Natural killer cell (primary cell): ENCODE data around the gene DPP3. TPM values are rescaled to one million over a fixed set of nuclear protein-coding genes. Genes with fewer than 3 reads are reported as not detected.

ENCODE experiments used
- ATAC-seq, 3 donors: fragments of 150-1000 bp in 2 of 3; fragments of 200-7000 bp in 1 of 3; cut with Tn5 transposase; 1 replicate in 1 of 3; 2 replicates in 2 of 3; pipeline ENCODE4 v1.10.0; 2021; ENCODE audit warnings: mild to moderate bottlenecking in 2 of 3, moderate library complexity in 2 of 3
- DNase-seq, 2 donors: peaks; one replicate each; pipeline versions ENCODE4 v3.0.0 to v3.0.0-alpha.2; 2013 to 2021; ENCODE audit warnings: mixed read lengths in 1 of 2
- H3K27ac ChIP-seq: one replicate; pipeline ENCODE4 v1.5.1; 2013; ENCODE audit warnings: mild to moderate bottlenecking, low read length
- H3K27me3 ChIP-seq: one replicate; pipeline ENCODE4 v1.6.1; 2013; ENCODE audit warnings: low read length; ENCODE audit not compliant: control insufficient read depth, insufficient read depth
- H3K36me3 ChIP-seq: one replicate; pipeline ENCODE4 v1.6.1; 2013; ENCODE audit warnings: low read length; ENCODE audit not compliant: control insufficient read depth, insufficient read depth
- H3K4me1 ChIP-seq: one replicate; pipeline ENCODE4 v1.6.1; 2013; ENCODE audit warnings: low read length; ENCODE audit not compliant: control insufficient read depth, insufficient read depth
- H3K4me3 ChIP-seq: one replicate; pipeline ENCODE4 v1.5.1; 2013; ENCODE audit warnings: low read length
- H3K9me3 ChIP-seq: one replicate; pipeline ENCODE4 v1.6.1; 2013; ENCODE audit warnings: low read length; ENCODE audit not compliant: control insufficient read depth, insufficient read depth
- H3K27ac Mint-ChIP-seq, 2 donors: one replicate each; pipeline ENCODE4 v1.8.0; 2022; ENCODE audit warnings: mild to moderate bottlenecking in 2 of 2, mixed read lengths in 2 of 2, moderate library complexity in 1 of 2
- H3K27me3 Mint-ChIP-seq, 2 donors: one replicate each; pipeline ENCODE4 v1.8.0; 2022; ENCODE audit warnings: low read depth in 2 of 2, mixed read lengths in 2 of 2
- H3K36me3 Mint-ChIP-seq: one replicate; pipeline ENCODE4 v1.8.0; 2022; ENCODE audit warnings: mixed read lengths
- H3K4me1 Mint-ChIP-seq, 2 donors: one replicate each; pipeline ENCODE4 v1.8.0; 2022; ENCODE audit warnings: mixed read lengths in 2 of 2
- H3K4me3 Mint-ChIP-seq: one replicate; pipeline ENCODE4 v1.8.0; 2022; ENCODE audit warnings: mild to moderate bottlenecking, moderate library complexity, mixed read lengths
- H3K9me3 Mint-ChIP-seq, 2 donors: one replicate each; pipeline ENCODE4 v1.8.0; 2022; ENCODE audit warnings: mixed read lengths in 2 of 2
- WGBS: methylation state at CpG from one replicate; pipeline ENCODE4 v1.1.7; 2013; ENCODE audit warnings: missing lambda C conversion rate; ENCODE audit not compliant: insufficient coverage; 5-methylcytosine and 5-hydroxymethylcytosine counted together
- intact Hi-C: fragments of 100-400 bp; cut with micrococcal nuclease; formaldehyde crosslinking; loops from one replicate; pipeline ENCODE4 v1.14.2; 2022
- total RNA-seq, 4 donors: library from RNA; stranded (reverse); fragments of 120-200 nt in 1 of 4; gene quantifications; one replicate each; pipeline versions ENCODE4 v1.2.3 to v1.2.4, GENCODE V29; 2013 to 2022
- TF ChIP-seq, protein P1 (sequence below): fragments of 200-600 bp; IDR thresholded peaks from one replicate; pipeline ENCODE4 v1.8.0; 2022; ENCODE audit warnings: antibody characterized with exemption

Gene DPP3
- total RNA-seq, 3 donors from 2014 or later (not counting 1 experiment from before 2014, with no cell fraction given), result 37.4 to 42.9 (median 38.6) TPM

DNA sequence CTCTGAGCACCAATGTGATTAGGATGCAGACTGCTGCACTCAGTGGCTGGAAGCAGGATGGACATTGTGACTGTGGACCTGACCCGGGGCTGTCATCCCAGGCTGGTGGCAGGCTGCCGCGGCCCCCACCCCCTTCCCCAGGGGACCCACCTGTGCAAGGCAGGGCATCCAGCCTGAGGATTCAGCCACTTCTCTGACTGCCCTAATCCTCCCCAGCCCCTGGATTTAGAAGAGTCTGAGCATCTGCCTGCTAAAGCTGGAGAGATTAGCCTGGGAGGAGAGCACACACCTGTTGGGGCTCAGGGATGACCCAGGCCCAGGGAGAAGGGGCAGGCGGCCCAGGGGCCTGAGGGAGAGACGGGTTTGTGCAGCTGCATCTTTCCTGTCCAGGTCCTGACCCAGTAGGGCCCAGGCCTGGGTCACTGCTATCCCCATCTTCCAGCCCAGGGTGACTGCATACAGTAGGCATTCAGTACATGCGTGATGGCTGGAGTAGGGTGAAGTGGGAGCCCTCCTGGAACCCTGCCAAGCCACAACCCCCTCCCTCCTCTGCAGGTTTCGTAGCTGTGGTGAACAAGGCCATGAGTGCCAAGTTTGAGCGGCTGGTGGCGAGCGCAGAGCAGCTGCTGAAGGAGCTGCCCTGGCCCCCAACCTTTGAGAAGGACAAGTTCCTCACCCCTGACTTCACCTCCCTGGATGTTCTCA, 12.1 kb downstream of the DPP3 start:
- no peak overlapping the region for H3K4me3 Mint-ChIP-seq
- no peaks in the 10 kb centered on the region for H3K9me3 Mint-ChIP-seq
- no peaks in the 10 kb centered on the region for H3K27me3 ChIP-seq
- peaks cover 57% of the 10 kb centered on the region for H3K36me3 ChIP-seq
- no peaks in the 10 kb centered on the region for H3K9me3 ChIP-seq
- no peak overlapping the region for H3K4me3 ChIP-seq
- H3K27ac Mint-ChIP-seq, result no peak overlapping the region
- no peak for DNase-seq
- ATAC-seq, result no peak
- TF ChIP-seq, protein P1, sequence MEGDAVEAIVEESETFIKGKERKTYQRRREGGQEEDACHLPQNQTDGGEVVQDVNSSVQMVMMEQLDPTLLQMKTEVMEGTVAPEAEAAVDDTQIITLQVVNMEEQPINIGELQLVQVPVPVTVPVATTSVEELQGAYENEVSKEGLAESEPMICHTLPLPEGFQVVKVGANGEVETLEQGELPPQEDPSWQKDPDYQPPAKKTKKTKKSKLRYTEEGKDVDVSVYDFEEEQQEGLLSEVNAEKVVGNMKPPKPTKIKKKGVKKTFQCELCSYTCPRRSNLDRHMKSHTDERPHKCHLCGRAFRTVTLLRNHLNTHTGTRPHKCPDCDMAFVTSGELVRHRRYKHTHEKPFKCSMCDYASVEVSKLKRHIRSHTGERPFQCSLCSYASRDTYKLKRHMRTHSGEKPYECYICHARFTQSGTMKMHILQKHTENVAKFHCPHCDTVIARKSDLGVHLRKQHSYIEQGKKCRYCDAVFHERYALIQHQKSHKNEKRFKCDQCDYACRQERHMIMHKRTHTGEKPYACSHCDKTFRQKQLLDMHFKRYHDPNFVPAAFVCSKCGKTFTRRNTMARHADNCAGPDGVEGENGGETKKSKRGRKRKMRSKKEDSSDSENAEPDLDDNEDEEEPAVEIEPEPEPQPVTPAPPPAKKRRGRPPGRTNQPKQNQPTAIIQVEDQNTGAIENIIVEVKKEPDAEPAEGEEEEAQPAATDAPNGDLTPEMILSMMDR, result no peak
- WGBS, result 82% methylated on average over 9 of the region's 10 CpGs
- no peaks in the 10 kb centered on the region for H3K27me3 Mint-ChIP-seq
- H3K27ac ChIP-seq, result no peak overlapping the region
- H3K4me1 Mint-ChIP-seq, result no peaks in the 10 kb centered on the region
- H3K36me3 Mint-ChIP-seq, result no peaks in the 10 kb centered on the region
- H3K4me1 ChIP-seq, result no peaks in the 10 kb centered on the region
- intact Hi-C loops, result no loop called here

DNA sequence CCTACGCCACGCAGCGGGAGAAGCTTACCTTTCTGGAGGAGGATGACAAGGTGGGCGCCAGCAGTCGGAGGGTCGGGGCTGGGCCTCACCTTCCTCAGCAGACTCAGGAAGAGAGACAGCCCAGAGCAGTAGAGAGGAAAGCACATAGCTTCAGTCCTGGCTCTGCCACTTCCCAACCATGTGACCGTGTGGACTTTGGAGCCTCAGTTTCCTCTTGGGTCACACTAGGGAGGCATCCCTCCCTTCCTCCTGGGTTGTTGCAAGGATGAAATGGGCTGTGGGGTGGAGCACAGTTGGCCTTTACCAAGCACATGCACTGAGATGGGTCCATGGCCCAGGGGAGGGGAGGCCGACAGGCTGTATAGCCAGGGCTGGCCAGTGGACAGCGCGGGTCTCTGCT, 12.9 kb downstream of the DPP3 start:
- Mint-ChIP-seq H3K27ac (no peak overlapping the region), H3K36me3 (no peaks in the 10 kb centered on the region), H3K4me1 (no peaks in the 10 kb centered on the region), H3K9me3 (no peaks in the 10 kb centered on the region), H3K4me3 (no peak overlapping the region), H3K27me3 (no peaks in the 10 kb centered on the region)
- 96% methylated on average over 10 of the region's 10 CpGs for WGBS
- Histone ChIP-seq H3K9me3 (no peaks in the 10 kb centered on the region), H3K27me3 (no peaks in the 10 kb centered on the region), H3K36me3 (peaks cover 54% of the 10 kb centered on the region), H3K4me1 (no peaks in the 10 kb centered on the region), H3K4me3 (no peak overlapping the region), H3K27ac (no peak overlapping the region)
- TF ChIP-seq, protein P1, result no peak
- intact Hi-C loops, result no loop called here
- DNase-seq (no peak), ATAC-seq (no peak)

DNA sequence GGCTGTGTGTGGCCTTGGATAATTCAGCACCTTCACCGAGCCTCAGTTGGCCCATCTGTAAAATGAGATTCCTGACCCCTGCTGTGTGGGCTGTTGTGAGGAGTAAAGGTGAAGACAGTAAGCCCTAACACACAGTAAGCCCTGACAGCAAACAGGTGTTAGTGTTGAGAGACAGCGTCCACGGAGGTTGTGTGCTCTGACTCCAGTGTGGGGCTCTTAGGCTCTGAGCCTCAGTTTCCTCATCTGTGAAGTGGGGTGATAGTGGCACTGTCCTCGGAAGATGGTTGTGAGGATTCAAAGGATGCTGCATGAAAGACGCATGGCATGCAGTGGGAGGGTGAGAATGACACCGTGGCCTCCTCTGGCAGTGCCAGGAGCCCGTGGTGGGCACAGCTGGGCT, 14.2 kb downstream of the DPP3 start:
- no peak overlapping the region for H3K27ac ChIP-seq
- no peaks in the 10 kb centered on the region for H3K9me3 Mint-ChIP-seq
- 95% methylated on average over 7 of the region's 7 CpGs for WGBS
- no peaks in the 10 kb centered on the region for H3K9me3 ChIP-seq
- H3K27me3 Mint-ChIP-seq, result no peaks in the 10 kb centered on the region
- intact Hi-C loops, result no loop called here
- no peaks in the 10 kb centered on the region for H3K4me1 Mint-ChIP-seq
- TF ChIP-seq, protein P1, result no peak
- ATAC-seq (no peak), DNase-seq (no peak)
- no peak overlapping the region for H3K27ac Mint-ChIP-seq
- no peak overlapping the region for H3K4me3 ChIP-seq
- H3K27me3 ChIP-seq, result no peaks in the 10 kb centered on the region
- peaks cover 49% of the 10 kb centered on the region for H3K36me3 ChIP-seq
- no peak overlapping the region for H3K4me3 Mint-ChIP-seq
- H3K4me1 ChIP-seq, result no peaks in the 10 kb centered on the region
- no peaks in the 10 kb centered on the region for H3K36me3 Mint-ChIP-seq

DNA sequence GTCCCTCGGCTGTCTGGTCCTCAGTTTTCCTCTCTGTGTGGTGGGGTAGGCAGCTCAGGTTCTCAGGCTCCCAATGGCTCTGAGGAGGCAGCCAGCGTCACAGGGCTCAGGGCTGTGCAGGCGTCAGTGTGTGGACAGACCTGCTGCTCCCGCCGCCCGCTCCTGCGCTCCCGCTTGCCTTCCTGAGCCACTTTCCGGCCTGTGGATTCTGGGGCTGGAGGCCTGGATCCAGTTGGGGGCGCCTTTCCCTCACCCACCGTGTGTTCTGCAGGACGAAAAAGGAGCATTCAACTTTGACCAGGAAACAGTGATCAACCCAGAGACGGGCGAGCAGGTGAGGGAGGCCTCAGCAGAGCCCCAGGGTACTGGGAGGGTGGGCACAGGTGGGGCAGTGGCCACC, 14.7 kb downstream of the DPP3 start:
- ATAC-seq, result no peak
- 94% methylated on average over 14 of the region's 14 CpGs for WGBS
- Histone ChIP-seq H3K27ac (no peak overlapping the region), H3K4me3 (no peak overlapping the region), H3K27me3 (no peaks in the 10 kb centered on the region), H3K9me3 (no peaks in the 10 kb centered on the region), H3K36me3 (peaks cover 48% of the 10 kb centered on the region), H3K4me1 (no peaks in the 10 kb centered on the region)
- DNase-seq, result no peak
- Mint-ChIP-seq H3K4me3 (no peak overlapping the region), H3K27me3 (no peaks in the 10 kb centered on the region), H3K9me3 (no peaks in the 10 kb centered on the region), H3K36me3 (no peaks in the 10 kb centered on the region), H3K4me1 (no peaks in the 10 kb centered on the region), H3K27ac (no peak overlapping the region)
- intact Hi-C loops, result no loop called here
- TF ChIP-seq, protein P1, result no peak
